K562 (cell line): Measurements from ENCODE around the gene CSF1R. TPM values are rescaled to one million over a fixed set of nuclear protein-coding genes. Genes with fewer than 3 reads are reported as not detected.
A peak's percentile ranks its signal among the peaks of the same experiment; 100 is the strongest.

Experiments used
- ATAC-seq: fragments of 200-7000 bp; cut with Tn5 transposase; 3 replicates; pipeline ENCODE4 v1.9.1; 2020; ENCODE audit warnings: moderate library complexity
- BruUV-seq: library from RNA; stranded (reverse); fragments of 400-500 nt; replicated peaks from 2 replicates; lab custom pipeline; 2021; lab: Mats Ljungman, UMichigan
- CTCF ChIA-PET: fragments of 300-600 bp; formaldehyde crosslinking; extraction: SDS; loops from one replicate; lab custom pipeline; 2021; ENCODE audit warnings: low intra/inter-chr PET ratio; lab: Yijun Ruan, JAX
- POLR2A ChIA-PET: fragments of 300-600, 350-650 bp; sonication (Branson Sonifier 250); formaldehyde crosslinking; extraction: SDS; loops from one replicate; lab custom pipeline; 2021; ENCODE audit warnings: antibody characterized with exemption, inconsistent platforms; lab: Yijun Ruan, JAX
- DNase-seq, 4 experiments: peaks; one replicate each; pipeline versions ENCODE4 v3.0.0 to v3.0.0-alpha.2; 2011 to 2018; ENCODE audit warnings: low spot score in 3 of 4, mixed read lengths in 3 of 4; ENCODE audit errors: extremely low read depth in 1 of 4
- FAIRE-seq: peaks from 2 replicates; lab custom pipeline; 2011; peaks lifted over from hg19 to GRCh38; lab: Jason Lieb, UNC
- H2AFZ ChIP-seq: 2 replicates; pipeline ENCODE4 v1.6.0; 2011; ENCODE audit warnings: low read depth, low read length, control low read depth, inconsistent platforms
- H3K27ac ChIP-seq: fragments of 200-600 bp; 3 replicates; pipeline ENCODE4 v1.8.0; 2011; ENCODE audit warnings: low read depth, mild to moderate bottlenecking, control low read depth, inconsistent platforms, low read length, moderate library complexity, mixed read lengths; ENCODE audit errors: extremely low read depth
- H3K27me3 ChIP-seq, 2 experiments: fragments of 300-600 bp in 1 of 2; 2 replicates in 1 of 2; 3 replicates in 1 of 2; pipeline versions ENCODE4 v1.6.0 to v1.8.0; 2011; ENCODE audit warnings: inconsistent platforms in 2 of 2, low read length in 2 of 2, mild to moderate bottlenecking in 1 of 2, mixed read lengths in 1 of 2, moderate library complexity in 1 of 2; ENCODE audit not compliant: control insufficient read depth in 2 of 2, insufficient read depth in 2 of 2
- H3K36me3 ChIP-seq: fragments of 300-600 bp; 3 replicates; pipeline ENCODE4 v1.8.0; 2011; ENCODE audit warnings: mild to moderate bottlenecking, low read length, inconsistent platforms; ENCODE audit not compliant: control insufficient read depth, insufficient read depth
- H3K4me1 ChIP-seq, 2 experiments: fragments of 200-600 bp in 1 of 2; replicated peaks in 1 of 2; 2 replicates in 1 of 2; 3 replicates in 1 of 2; pipeline versions ENCODE4 v1.5.1 to v1.8.0; 2011; ENCODE audit warnings: inconsistent platforms in 2 of 2, low read length in 2 of 2, mild to moderate bottlenecking in 1 of 2, mixed read lengths in 1 of 2, moderate library complexity in 1 of 2; ENCODE audit not compliant: control insufficient read depth in 2 of 2, insufficient read depth in 2 of 2
- H3K4me2 ChIP-seq: 2 replicates; pipeline ENCODE4 v1.6.1; 2011; ENCODE audit warnings: low read length, control low read depth, inconsistent platforms, mixed read lengths; ENCODE audit not compliant: insufficient read depth
- H3K4me3 ChIP-seq: fragments of 200-600 bp; sonication (generic), shearing (Covaris generic); 2 replicates; pipeline ENCODE4 v1.5.1; 2016; ENCODE audit warnings: control low read depth, inconsistent platforms
- H3K79me2 ChIP-seq: fragments of 200-600 bp; 3 replicates; pipeline ENCODE4 v1.8.0; 2011; ENCODE audit warnings: low read length, inconsistent platforms; ENCODE audit not compliant: control insufficient read depth, insufficient read depth
- H3K9ac ChIP-seq, 2 experiments: 2 replicates each; pipeline versions ENCODE4 v1.6.0 to v1.6.1; 2011; ENCODE audit warnings: low read depth in 2 of 2, low read length in 2 of 2, control low read depth in 1 of 2, inconsistent platforms in 1 of 2, mild to moderate bottlenecking in 1 of 2, mixed read lengths in 1 of 2; ENCODE audit not compliant: insufficient read depth in 1 of 2
- H3K9me1 ChIP-seq: one replicate; pipeline ENCODE4 v1.6.0; 2011; ENCODE audit warnings: inconsistent platforms, mild to moderate bottlenecking, low read length, moderate library complexity; ENCODE audit not compliant: control insufficient read depth, insufficient read depth
- H3K9me3 ChIP-seq: replicated peaks from 2 replicates; pipeline ENCODE4 v1.5.1; 2011; ENCODE audit warnings: low read depth, low read length, inconsistent platforms; ENCODE audit not compliant: control insufficient read depth, insufficient read depth
- H4K20me1 ChIP-seq: replicated peaks from 2 replicates; pipeline ENCODE4 v1.6.1; 2011; ENCODE audit warnings: low read length, inconsistent platforms, mixed read lengths; ENCODE audit not compliant: control insufficient read depth, insufficient read depth
- CHD2 ChIP-seq: IDR thresholded peaks from 2 replicates; pipeline ENCODE4 v1.6.1; 2011; ENCODE audit warnings: low read depth, low read length
- COPS2 ChIP-seq: fragments of 450-650 bp; conservative IDR thresholded peaks from 2 replicates; pipeline ENCODE4 v1.6.1; 2016; ENCODE audit warnings: mild to moderate bottlenecking, moderate library complexity
- ELF1 ChIP-seq: fragments of 200-800 bp; sonication (Bioruptor generic); IDR thresholded peaks from 2 replicates; pipeline ENCODE4 v1.6.1; 2016; ENCODE audit warnings: missing genetic modification characterization, missing compliant biosample characterization
- ILK ChIP-seq: fragments of 450-650 bp; IDR thresholded peaks from 2 replicates; pipeline ENCODE4 v1.6.1; 2016; ENCODE audit warnings: missing genetic modification characterization, low read depth, mild to moderate bottlenecking, missing compliant biosample characterization, moderate library complexity, borderline replicate concordance
- NR2C1 ChIP-seq, 2 experiments: fragments of 450-650 bp; IDR thresholded peaks; 2 replicates each; pipeline ENCODE4 v1.6.1; 2017; ENCODE audit warnings: mild to moderate bottlenecking in 2 of 2, antibody characterized with exemption in 1 of 2, inconsistent platforms in 1 of 2, missing compliant biosample characterization in 1 of 2, missing genetic modification characterization in 1 of 2
- OTX1 ChIP-seq: fragments of 450-650 bp; formaldehyde crosslinking; IDR thresholded peaks from 2 replicates; pipeline ENCODE4 v1.4.0; 2022; ENCODE audit warnings: mild to moderate bottlenecking
- PPARD ChIP-seq: fragments of 250-450 bp; sonication (Bioruptor Pico); IDR thresholded peaks from 2 replicates; pipeline ENCODE4 v1.8.0; 2022; ENCODE audit warnings: inconsistent platforms, mild to moderate bottlenecking, moderate library complexity
- ZKSCAN8 ChIP-seq: fragments of 200-800 bp; sonication (Bioruptor generic); IDR thresholded peaks from 2 replicates; pipeline ENCODE4 v1.6.1; 2016; ENCODE audit warnings: missing genetic modification characterization, missing compliant biosample characterization
- ZNF274 ChIP-seq: IDR thresholded peaks from 2 replicates; pipeline ENCODE4 v1.6.1; 2011; ENCODE audit warnings: low read depth, mild to moderate bottlenecking, low read length, moderate library complexity, borderline replicate concordance
- WGBS: fragments of 100-300 bp; shearing (Covaris generic); methylation state at CpG from one replicate; pipeline ENCODE4 v1.1.6; 2016; ENCODE audit warnings: low coverage, mixed read lengths; ENCODE audit not compliant: insufficient coverage; ENCODE audit errors: missing lambda C conversion rate; 5-methylcytosine and 5-hydroxymethylcytosine counted together
- in situ Hi-C: fragments of 300-500 bp; cut with MboI; formaldehyde crosslinking; loops from 4 replicates; pipeline ENCODE4 v1.15.0; 2018; ENCODE audit warnings: inconsistent platforms, mixed read lengths
- intact Hi-C: fragments of 100-400 bp; cut with micrococcal nuclease; formaldehyde crosslinking; loops from 2 replicates; pipeline ENCODE4 v1.14.2; 2022
- polyA plus RNA-seq, 8 experiments: library from polyadenylated mRNA; depleted of rRNA in 4 of 8; stranded (reverse) in 5 of 8; unstranded in 3 of 8; fragments of >200 nt; fragmentation: Nextera tagmentation in 2 of 8; fragmentation: Illumina TruSeq in 1 of 8; extraction: Ambion mirVana in 2 of 8; extraction: Trizol in 1 of 8; gene quantifications; 2 replicates each; pipeline versions ENCODE4 v1.2.1 to v1.2.3, GENCODE V29; 2011 to 2014; ENCODE audit warnings: inconsistent platforms in 1 of 8, missing spikeins in 1 of 8
- total RNA-seq, 7 experiments: library from RNA; depleted of rRNA in 6 of 7; stranded (reverse); fragments of >200 nt in 6 of 7; fragmentation: Illumina TruSeq in 2 of 7; extraction: Trizol in 2 of 7; gene quantifications; 2 replicates each; pipeline versions ENCODE4 v1.2.1 to v1.2.3, GENCODE V29; 2011 to 2021; ENCODE audit warnings: low replicate concordance in 1 of 7

The CSF1R gene
- total and polyA plus RNA-seq, 9 of the 15 experiments (the other 6 are each of a cell fraction or from before 2014, with no cell fraction given): 0.03 to 0.64 (median 0.20) TPM; not detected in 6

DNA sequence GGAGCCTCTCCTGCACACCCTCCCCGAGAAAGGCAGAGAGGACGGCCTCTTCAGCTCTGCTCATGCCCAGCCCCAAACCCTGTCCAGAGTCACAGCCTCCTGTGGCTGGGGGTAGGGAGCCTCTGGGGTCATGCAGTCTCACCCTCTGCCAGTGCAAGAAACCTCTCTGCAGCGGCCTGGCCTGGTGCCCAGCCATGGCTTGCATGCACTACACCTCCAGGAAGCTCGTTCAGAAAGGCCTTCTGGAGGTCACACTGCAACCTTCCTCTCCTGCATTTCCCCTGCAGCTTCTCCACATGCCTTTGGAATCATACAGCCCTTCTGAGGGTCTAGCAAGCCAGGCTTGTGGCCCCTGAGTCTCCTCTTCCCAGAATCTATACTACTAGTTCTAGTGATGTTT is 17.9 kb downstream of the CSF1R start (continued):
- TF ChIP-seq NR2C1 (IDR thresholded peaks at IDR 0.05) (no peak), NR2C1 (tag; IDR thresholded peaks at IDR 0.05) (no peak), ILK (tag) (no peak), ELF1 (no peak), CHD2 (no peak), PPARD (CRISPR knock-in tag) (no peak), ZNF274 (no peak), COPS2 (no peak)

DNA sequence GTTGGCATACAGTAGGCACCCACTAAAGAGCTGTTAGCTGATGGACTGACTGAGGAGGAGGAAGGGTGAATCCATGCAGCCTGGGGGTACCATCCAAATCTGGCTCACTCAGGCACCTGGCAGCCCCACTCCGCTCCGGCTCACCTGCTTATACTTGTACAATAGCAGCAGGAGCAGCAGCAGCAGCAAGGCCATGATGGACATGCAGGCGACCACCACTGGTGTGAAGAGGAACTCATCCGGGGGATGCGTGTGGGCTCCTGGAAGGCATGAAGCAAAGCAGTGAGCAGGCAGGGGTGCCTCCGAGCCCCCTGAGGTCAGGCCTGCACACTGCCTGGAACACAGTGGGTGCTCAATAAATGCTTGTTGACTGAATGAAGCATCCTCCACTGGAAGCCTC is 18.3 kb downstream of the CSF1R start:
- in situ Hi-C loops (no loop called here), intact Hi-C loops (no loop called here)
- H2AFZ ChIP-seq: no peak overlapping the region
- ATAC-seq (no peak), DNase-seq (no peak), FAIRE-seq (no peak)
- no peaks in the 10 kb centered on the region for H3K9me3 ChIP-seq
- no peak overlapping the region for H3K9ac ChIP-seq
- CTCF ChIA-PET: no interaction called here
- no peaks in the 10 kb centered on the region for H3K79me2 ChIP-seq
- H4K20me1 ChIP-seq: no peaks in the 10 kb centered on the region; the same call in 1 of the 2 replicates
- TF ChIP-seq ZKSCAN8: peak; percentile 36; the same call in 1 of the 2 replicates
- TF ChIP-seq OTX1 (CRISPR knock-in tag): no peak
- BruUV-seq: no TSS peak
- H3K4me1 ChIP-seq: peaks cover 0 to 7% of the 10 kb centered on the region in 2 experiments; a peak in 2 of 5 replicates
- H3K4me3 ChIP-seq: no peak overlapping the region
- peaks cover 4% of the 10 kb centered on the region for H3K9me1 ChIP-seq
- peaks cover 10 to 41% of the 10 kb centered on the region in 2 experiments for H3K27me3 ChIP-seq
- H3K4me2 ChIP-seq: no peak overlapping the region
- H3K27ac ChIP-seq: no peak overlapping the region
- 19% methylated on average over 6 of the region's 6 CpGs for WGBS
- POLR2A ChIA-PET: interaction anchor here (0.6 to 2.2 kb wide), 4 partner anchors 10 to 121 kb away, joined by 3 to 6 read pairs (median 5); partner anchors contain the start of gene SLC6A7
- H3K36me3 ChIP-seq: no peaks in the 10 kb centered on the region
